Measurements from ENCODE around the gene HMGN1.
A peak's percentile ranks its signal among the peaks of the same experiment; 100 is the strongest.
"Not testable (repeated sequence)": the region's sequence is repeated elsewhere in the genome, so short reads cannot be mapped to it uniquely, and the experiment has no call there.

Gene HMGN1

DNA sequence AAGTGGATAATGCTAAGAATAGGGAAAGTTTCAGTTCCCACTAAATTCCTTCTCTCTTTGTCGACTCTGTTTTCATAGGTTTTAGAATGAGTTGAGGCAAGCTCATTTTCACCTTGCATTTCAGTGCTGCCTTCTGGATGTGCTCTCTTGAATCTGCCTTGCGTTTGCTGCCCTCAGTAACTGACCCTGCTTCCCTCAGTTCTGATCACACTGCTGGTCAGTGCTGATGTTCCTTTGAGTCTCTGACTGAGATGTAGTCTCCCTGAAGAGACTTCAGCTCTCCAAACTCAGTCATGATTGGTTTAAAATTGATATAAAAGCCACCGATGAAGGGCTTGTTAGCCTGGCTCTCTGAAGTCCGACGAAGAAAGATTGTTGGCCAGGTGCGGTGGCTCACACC, 25.2 kb upstream of the HMGN1 start:
- no peak for DNase-seq
- in situ Hi-C loops (cut with HindIII; ENCODE audit: low pct_ligation_motif_present, low pct_unique_long_range_greater_than_20kb, low sequenced_read_pairs), result no loop called here

DNA sequence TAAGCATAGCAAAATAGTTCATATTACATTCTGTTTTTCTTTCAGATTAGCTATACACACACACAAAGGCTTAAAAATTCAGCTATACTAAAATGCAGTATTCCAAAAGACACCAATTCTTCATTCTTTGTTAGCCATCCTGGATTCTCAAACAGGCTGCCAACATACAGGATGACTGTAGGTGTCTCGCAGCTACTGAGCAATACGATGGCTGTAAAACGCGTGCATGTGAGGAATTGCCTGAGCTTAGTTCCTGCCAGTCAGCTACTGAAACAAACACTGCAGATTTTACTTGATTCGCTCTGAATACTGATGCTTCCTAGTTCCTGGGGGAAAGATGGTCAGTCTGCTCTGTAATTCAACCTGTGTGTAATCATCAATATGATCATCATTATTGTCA, 24.7 kb upstream of the HMGN1 start:
- DNase-seq, result peak; percentile 26
- in situ Hi-C loops (cut with HindIII; ENCODE audit: low pct_ligation_motif_present, low pct_unique_long_range_greater_than_20kb, low sequenced_read_pairs), result no loop called here

DNA sequence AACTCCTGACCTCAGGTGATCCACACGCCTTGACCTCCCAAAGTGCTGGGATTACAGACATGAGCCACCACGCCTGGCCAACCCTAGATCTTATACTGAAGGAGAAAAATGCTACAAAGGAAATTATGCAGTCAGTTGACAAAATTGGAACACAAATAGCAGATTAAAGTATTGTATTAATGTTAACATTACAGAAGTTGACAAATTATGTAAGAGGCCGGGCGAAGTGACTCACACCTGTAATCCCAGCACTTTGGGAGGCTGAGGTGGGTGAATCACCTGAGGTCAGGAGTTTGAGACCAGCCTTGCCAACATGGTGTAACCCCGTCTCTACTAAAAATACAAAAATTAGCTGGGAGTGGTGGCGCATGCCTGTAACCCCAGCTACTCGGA, 21.0 kb upstream of the HMGN1 start:
- DNase-seq; in situ Hi-C loops (cut with HindIII; ENCODE audit: low pct_ligation_motif_present, low pct_unique_long_range_greater_than_20kb, low sequenced_read_pairs): not testable (repeated sequence)

DNA sequence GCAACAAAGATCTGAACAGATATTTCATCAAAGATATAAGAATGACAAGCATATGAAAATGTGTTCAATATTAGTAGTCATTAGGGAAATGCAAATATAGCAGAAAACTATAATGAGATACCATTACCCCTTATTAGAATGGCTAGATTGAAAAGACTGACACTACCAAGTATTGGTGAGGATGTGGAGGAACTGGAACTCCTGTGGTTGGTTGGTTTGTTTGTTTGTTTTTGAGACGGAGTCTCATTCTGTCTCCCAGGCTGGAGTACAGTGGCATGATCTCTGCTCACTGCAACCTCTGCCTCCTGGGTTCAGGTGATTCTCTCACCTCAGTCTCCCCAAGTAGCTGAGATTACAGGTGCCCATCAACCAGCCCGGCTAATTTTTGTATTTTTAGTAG, 18.9 kb upstream of the HMGN1 start:
- DNase-seq, result no peak
- in situ Hi-C loops (cut with HindIII; ENCODE audit: low pct_ligation_motif_present, low pct_unique_long_range_greater_than_20kb, low sequenced_read_pairs), result no loop called here

DNA sequence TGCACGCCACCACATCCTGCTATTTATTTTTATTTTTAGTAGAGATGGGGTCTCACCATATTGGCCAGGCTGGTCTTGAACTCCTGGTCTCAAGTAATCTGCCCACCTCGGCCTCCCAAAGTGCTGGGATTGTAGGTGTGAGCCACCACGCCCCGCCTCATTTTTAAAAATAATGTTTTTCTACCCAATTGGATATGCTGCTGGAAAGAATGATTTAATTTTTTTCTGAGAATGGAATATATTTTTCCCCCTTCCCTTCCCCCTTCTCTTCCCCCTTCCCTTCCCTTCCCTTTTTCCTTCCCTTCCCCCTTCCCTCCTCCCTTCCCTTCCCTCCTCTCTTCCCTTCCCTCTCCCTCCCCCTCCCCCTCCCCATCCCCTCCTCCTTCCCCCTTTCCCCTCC, 17.7 kb upstream of the HMGN1 start:
- DNase-seq, result no peak

DNA sequence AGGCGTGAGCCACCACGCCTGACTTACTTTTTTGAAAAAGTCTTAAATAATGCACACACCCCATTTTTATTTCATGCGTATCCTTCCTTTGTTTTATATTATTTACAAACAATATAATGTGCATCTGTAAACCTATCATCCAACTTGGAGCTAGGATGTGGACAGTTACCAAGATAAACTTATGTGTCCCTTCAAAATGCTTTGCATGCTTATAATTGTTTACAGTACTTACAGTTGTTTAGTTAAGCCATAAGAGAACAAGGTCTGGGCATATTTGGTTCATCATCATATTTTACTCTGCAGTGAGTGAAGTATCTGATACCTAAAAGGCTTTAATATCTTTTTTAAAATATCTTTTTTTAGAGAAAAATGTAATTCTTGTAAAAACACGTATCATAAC, 16.1 kb upstream of the HMGN1 start:
- in situ Hi-C loops (cut with HindIII; ENCODE audit: low pct_ligation_motif_present, low pct_unique_long_range_greater_than_20kb, low sequenced_read_pairs), result no loop called here
- no peak for DNase-seq

More for the DNA sequence above, 17.7 kb upstream of the HMGN1 start:
- in situ Hi-C loops (cut with HindIII; ENCODE audit: low pct_ligation_motif_present, low pct_unique_long_range_greater_than_20kb, low sequenced_read_pairs), result no loop called here

DNA sequence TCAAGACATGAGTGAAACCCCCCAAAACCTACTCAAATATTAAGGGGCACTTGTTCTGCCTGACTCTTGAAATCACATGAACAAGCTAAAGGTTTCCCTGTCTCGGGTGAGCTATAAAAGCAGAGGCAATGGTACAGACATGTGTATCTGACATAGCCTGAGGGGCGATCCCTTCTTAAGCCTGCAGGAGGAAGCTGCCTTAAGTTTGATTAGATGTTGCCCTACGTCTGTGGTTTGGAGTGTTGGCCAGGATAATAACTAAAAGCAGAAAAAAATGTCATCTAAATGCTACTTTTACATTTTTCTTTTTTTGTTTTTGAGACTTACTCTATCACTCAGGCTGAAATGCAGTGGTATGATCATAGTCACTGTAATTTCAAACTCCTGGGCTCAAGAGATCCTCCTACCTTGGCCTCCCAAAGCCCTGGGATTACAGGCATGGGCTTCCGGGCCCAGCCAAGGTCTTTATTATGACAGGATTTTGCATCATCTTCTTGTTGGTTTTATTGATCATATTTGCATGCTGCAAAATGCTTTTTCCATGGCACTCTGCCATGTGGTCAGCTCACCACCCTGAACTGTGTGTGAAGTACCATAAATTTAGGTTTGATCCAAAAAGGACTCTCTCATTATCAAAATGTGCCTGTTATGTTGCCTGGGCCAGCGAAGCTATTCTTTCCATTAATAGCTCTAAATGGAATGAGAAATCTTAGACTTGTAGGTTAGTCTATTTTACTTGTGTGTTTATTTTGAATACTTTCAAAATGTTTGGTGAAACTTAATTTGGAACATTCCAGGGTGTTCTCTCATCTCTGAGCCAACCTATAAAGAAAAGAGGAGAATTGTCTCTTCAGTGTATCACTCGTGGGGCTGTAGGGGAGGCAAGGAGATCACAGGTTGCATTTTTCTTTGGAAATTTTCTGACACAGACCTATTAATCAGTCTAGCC, 15.0 kb upstream of the HMGN1 start:
- in situ Hi-C loops (cut with HindIII; ENCODE audit: low pct_ligation_motif_present, low pct_unique_long_range_greater_than_20kb, low sequenced_read_pairs), result no loop called here
- DNase-seq, result no peak

DNA sequence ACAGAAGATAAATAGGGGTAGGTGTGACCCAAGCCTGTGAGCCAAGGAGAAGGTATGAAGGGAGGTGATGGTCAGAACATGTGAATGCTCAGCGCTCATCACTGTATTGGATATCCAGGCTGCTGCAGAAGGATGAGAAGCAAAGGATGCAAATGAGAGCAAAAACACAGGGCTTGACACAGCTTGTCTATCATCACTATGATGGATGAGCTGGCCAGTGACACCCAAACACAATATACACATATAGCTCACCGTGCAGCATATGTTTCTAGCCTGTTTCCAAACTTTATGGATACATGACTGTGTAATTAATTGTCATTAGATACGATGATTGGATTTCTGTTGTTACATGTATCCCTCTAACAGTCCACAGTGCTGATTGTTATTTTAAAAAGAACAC, 13.8 kb upstream of the HMGN1 start:
- no peak for DNase-seq
- in situ Hi-C loops (cut with HindIII; ENCODE audit: low pct_ligation_motif_present, low pct_unique_long_range_greater_than_20kb, low sequenced_read_pairs), result no loop called here

DNA sequence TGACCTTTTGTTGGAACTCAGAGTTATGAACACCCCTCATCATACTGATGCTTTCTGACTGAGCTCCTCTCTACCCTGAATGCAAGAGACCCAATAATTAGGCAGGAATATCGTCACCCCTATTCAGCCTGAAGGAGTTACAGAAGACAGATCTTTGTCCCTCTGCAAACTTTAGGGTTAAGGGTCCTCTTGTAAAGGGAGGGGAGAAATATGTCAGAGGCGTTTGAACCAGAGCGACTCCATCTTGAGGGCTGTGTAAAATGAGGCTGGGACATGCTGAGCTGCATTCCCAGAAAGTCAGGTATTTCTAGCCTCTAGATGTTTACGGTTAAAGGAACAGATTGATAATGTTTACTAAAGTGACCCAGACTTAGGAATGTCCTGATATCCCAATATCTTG, 10.5 kb upstream of the HMGN1 start:
- in situ Hi-C loops (cut with HindIII; ENCODE audit: low pct_ligation_motif_present, low pct_unique_long_range_greater_than_20kb, low sequenced_read_pairs), result no loop called here
- no peak for DNase-seq

DNA sequence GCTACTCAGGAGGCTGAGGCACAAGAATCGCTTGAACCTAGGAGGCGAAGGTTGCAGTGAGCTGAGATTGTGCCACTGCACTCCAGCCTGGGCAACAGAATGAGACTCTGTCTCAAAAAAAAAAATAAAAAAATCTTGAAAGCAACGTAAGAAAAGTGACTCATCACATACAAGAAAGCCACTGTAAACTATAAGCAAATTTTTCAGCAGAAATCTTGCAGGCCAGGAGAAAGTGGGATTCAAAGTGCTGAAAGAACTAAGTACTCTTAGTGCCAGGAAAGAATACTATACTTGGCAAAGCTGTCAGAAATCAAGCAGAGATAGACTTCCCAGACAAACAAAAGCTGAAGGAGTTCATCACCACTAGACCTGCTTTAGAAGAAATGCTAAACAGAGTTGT, 4.4 kb upstream of the HMGN1 start:
- no peak for DNase-seq
- in situ Hi-C loops (cut with HindIII; ENCODE audit: low pct_ligation_motif_present, low pct_unique_long_range_greater_than_20kb, low sequenced_read_pairs), result no loop called here

DNA sequence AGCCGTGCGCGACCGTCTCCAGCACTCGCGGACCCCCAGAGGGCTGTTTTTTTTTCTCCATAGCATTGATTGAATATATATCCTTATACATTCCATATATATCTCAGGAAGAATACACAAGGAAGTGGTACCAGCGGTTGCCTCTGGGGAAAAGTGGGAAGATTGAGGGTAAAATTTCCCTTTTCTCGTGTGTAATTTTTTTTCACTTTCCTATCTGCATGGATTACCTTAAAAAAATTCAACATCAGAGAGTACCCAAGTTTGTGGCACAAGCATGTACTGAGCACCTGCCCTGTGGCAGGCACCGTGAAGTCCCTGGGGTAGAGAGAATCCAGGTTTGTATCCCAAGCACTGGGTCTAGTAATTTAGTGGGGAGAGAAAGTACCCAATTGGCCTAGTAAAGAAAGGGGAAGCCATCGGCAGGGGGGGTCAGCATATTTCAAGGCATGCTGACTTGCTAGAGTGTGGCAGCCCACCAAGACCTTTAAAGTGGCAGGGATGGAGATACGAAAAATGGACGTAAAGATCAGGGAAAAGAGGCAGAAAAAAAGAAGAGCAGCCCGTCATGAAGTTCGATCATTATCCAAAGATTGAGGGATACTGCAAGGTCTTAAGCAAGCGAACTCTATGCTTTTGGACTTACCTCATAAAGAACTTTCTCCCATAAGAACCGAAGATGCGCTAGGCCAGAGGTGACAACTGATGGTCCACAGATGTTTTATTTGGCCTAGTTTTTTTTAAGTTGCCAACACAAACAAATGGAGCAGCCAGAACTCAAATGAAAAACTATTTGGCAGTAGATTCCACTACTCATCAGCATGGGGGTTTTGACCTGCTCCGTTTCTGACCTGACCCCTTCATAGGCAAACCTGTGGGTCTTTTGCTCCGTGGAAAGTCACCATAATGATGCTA, 1.5 kb upstream of the HMGN1 start:
- in situ Hi-C loops (cut with HindIII; ENCODE audit: low pct_ligation_motif_present, low pct_unique_long_range_greater_than_20kb, low sequenced_read_pairs), result no loop called here
- no peak for DNase-seq

DNA sequence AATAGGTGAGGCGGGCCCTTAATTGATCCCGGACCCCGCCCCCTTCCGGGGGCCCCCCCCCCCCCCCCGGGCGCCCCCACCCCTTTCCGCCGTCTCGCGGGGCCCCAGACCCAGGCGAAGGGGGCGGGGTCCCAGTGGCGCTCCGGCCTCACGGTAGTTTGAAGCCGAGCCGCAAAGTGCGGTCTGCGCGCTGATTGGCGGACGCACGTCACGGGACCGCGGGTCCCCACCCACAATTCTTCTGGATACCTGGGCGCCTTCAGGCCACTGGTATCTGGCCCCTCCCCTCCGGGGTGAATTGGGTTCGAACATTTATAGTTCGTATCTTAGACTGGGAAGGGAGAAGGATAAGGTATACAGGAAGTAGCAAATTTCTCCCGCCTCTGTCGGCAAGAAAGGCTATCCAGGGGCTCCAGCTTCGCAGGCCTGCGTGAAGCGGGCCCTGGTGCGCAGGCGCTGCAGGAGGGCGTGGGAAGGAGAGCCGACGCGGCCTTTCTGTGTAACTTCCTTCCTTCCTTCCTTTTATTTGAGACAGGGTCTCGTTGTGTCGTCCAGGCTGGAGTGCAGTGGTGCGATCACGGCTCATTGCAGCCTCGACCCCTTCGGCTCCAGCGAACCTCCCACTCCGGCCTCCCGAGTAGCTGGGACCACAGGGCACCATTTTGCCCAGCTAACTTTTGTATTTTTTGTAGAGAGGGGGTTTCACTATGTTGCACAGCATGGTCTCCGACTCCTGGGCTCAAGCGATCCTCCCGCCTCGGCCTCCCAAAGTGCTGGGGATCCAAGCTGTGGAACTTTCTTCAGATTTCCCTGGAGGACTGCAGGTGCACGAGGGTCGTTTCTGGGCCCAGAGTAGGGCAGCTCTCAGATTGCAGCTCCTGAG, 564 bp upstream of the HMGN1 start:
- DNase-seq, result peak; percentile 94
- in situ Hi-C loops (cut with HindIII; ENCODE audit: low pct_ligation_motif_present, low pct_unique_long_range_greater_than_20kb, low sequenced_read_pairs), result no loop called here

DNA sequence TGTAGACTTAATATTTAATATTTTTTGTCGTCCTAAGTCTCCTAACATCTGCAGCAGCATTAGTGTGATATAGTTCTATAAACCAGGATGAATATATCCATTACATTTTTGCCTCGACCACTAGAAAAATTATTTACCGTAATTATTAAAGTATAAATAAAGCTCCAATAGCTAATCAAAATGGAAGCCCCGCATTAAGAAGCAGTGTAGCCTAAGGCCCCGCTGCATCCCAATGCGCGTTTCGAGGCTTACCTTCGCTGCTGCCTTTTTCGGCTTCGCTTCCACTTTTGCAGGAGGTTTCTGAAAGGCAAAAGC, 891 bp downstream of the HMGN1 start:
- in situ Hi-C loops (cut with HindIII; ENCODE audit: low pct_ligation_motif_present, low pct_unique_long_range_greater_than_20kb, low sequenced_read_pairs), result no loop called here
- DNase-seq, result no peak

DNA sequence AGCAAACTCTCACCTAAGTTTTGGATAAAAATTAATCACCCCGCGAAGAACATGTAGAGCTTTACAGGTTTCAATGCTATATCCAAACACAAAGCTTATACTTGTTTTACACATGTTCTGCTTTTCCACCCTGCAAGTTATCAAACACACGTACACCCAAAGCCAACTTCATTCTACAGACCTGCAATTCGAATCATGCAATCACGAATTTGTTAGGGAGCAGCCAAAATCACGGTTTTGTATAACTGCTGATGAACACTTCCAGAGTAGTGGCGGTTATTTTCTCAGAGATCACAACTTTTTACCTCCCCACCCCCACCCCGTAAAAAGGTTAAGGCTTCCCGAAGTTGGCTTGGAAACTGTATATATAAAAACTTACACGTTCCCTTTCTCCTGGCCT, 1.4 kb downstream of the HMGN1 start:
- in situ Hi-C loops (cut with HindIII; ENCODE audit: low pct_ligation_motif_present, low pct_unique_long_range_greater_than_20kb, low sequenced_read_pairs), result no loop called here
- DNase-seq, result no peak

DNA sequence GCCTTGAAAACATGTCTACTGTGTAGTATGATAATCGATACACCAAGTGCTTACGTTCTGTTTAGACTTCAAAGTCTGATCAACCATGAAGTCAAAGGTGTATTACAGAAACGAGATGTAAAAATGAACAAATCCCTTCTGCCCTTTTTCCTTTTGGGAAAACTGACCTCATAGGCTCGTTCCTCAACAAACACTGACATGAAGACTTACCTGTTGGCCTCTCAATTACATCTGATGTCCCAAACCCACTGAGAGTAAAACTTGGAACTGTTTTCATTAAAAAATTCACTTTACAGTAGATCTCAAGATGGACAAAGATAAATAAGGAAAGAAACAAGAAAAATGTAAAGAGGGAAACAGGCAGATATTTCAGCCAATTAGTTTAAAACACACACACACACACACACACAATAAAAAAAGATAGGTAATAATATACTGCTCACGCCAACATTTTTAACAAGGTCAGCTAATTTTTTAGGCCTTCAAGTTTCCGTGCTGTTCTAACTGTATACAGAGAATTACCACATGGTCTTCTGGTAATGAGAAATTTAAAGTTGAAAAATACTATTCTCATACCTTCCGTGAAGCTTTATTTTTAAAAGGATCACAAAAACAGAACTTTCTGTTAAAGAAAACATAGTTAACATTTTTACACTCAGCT, 2.1 kb downstream of the HMGN1 start:
- in situ Hi-C loops (cut with HindIII; ENCODE audit: low pct_ligation_motif_present, low pct_unique_long_range_greater_than_20kb, low sequenced_read_pairs), result no loop called here

DNA sequence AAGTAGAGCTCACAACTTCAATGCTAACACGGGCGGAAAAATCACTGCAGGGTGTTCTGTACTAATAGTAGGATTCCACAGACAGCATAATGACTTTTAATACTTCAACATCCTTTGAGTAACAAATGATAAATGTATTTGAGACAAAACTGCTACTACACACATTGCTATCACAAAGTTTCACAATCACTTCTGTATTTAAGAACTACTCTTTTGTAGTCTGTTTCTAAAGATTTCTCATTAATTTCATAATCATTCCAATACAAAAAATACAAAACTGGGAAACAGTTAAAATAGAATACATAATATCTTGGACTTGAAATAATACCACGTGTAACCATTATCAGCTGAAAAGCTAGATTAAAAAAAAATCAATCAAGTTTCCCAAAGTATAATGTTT, 2.7 kb downstream of the HMGN1 start:
- in situ Hi-C loops (cut with HindIII; ENCODE audit: low pct_ligation_motif_present, low pct_unique_long_range_greater_than_20kb, low sequenced_read_pairs), result no loop called here
- no peak for DNase-seq

More for the DNA sequence above, 2.1 kb downstream of the HMGN1 start:
- no peak for DNase-seq

DNA sequence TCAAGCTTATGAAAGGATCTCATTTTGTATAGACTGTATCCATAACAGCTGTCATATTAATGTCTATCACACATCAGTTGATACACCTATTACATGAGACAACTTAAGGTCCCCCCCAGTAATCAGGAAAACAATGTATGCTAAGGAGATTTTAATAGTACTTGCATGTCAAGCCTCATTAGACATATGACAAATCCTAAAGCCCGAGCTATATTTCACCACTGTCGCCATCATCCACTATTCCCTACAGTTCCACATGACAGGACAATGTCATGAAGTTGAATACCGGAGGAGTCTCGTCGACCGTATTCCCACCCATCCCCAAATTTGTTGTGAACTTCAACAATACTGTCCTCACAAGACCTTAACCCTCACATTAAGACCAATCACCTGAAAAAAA, 3.4 kb downstream of the HMGN1 start:
- in situ Hi-C loops (cut with HindIII; ENCODE audit: low pct_ligation_motif_present, low pct_unique_long_range_greater_than_20kb, low sequenced_read_pairs), result no loop called here

DNA sequence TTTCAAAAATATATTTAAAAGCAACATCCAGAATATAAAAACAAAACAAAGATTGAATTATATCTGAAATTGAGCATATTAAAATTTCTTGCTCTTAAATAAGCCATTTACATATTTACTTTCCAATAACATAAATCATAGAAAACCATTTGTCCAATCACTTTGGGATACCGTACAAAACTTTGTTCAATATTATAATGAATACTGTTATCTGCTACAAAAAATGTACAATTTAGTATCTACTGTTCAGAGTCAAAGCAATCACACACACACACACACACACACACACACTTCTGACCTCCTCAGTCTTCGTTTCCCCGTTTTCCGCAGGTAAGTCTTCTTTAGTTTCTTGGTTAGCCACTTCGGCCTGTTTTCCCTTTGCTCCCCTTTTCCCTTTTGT, 4.0 kb downstream of the HMGN1 start:
- in situ Hi-C loops (cut with HindIII; ENCODE audit: low pct_ligation_motif_present, low pct_unique_long_range_greater_than_20kb, low sequenced_read_pairs), result no loop called here
- DNase-seq, result no peak

More for the DNA sequence above, 3.4 kb downstream of the HMGN1 start:
- no peak for DNase-seq
